Transverse colon (tissue), 4 donors: ENCODE data around the gene ZC2HC1C. TPM values are rescaled to one million over a fixed set of nuclear protein-coding genes. Genes with fewer than 3 reads are reported as not detected.

ENCODE experiments used
- DNase-seq: peaks from one replicate; pipeline ENCODE4 v3.0.0-alpha.2; 2019
- H3K27ac ChIP-seq, 4 donors: fragments of 200-600 bp; sonication (generic); 2 replicates each; pipeline ENCODE4 v1.5.1; 2016 to 2018; ENCODE audit warnings: inconsistent platforms in 4 of 4
- H3K27me3 ChIP-seq: fragments of 200-600 bp; sonication (generic); 2 replicates; pipeline ENCODE4 v1.5.1; 2017; ENCODE audit warnings: inconsistent platforms
- H3K36me3 ChIP-seq, 4 donors: fragments of 200-600 bp; sonication (generic); 2 replicates each; pipeline ENCODE4 v1.5.1; 2017 to 2019; ENCODE audit warnings: inconsistent platforms in 4 of 4
- H3K4me1 ChIP-seq, 4 donors: fragments of 200-600 bp; sonication (generic); 2 replicates each; pipeline ENCODE4 v1.5.1; 2017 to 2020; ENCODE audit warnings: inconsistent platforms in 4 of 4
- H3K4me3 ChIP-seq, 4 donors: fragments of 200-600 bp; sonication (generic); 1 replicate in 1 of 4; 2 replicates in 3 of 4; pipeline versions ENCODE4 v1.5.1 to v1.6.1; 2017 to 2019; ENCODE audit warnings: inconsistent platforms in 4 of 4
- H3K9me3 ChIP-seq, 2 donors: fragments of 200-600 bp; sonication (generic); 2 replicates each; pipeline ENCODE4 v1.5.1; 2017 to 2019; ENCODE audit warnings: inconsistent platforms in 2 of 2
- EP300 ChIP-seq: sonication (generic); formaldehyde crosslinking; IDR thresholded peaks from one replicate; pipeline ENCODE4 v1.6.1; 2017; ENCODE audit warnings: antibody characterized with exemption, low read depth
- POLR2A ChIP-seq: fragments of 450-650 bp; IDR thresholded peaks from one replicate; pipeline ENCODE4 v1.6.1; 2016; ENCODE audit warnings: antibody characterized with exemption, mild to moderate bottlenecking, moderate library complexity
- POLR2AphosphoS5 ChIP-seq, 3 donors: sonication (generic); formaldehyde crosslinking; IDR thresholded peaks; one replicate each; pipeline ENCODE4 v1.6.1; 2016; ENCODE audit warnings: antibody characterized with exemption in 3 of 3
- WGBS, 2 donors: methylation state at CpG; one replicate each; pipeline ENCODE4 v1.1.5; 2018; ENCODE audit warnings: low coverage in 1 of 2; 5-methylcytosine and 5-hydroxymethylcytosine counted together
- in situ Hi-C, 4 donors: fragments of 200-750 bp; cut with MboI; loops; one replicate each; pipeline versions ENCODE4 v1.15.0 to v1.15.1; 2017; ENCODE audit warnings: low sequenced_read_pairs in 3 of 4, low pct_ligation_motif_present in 1 of 4, low pct_unique_long_range_greater_than_20kb in 1 of 4
- intact Hi-C: fragments of 100-400 bp; cut with DNase I; formaldehyde crosslinking; loops from one replicate; pipeline ENCODE4 v1.15.1; 2023; ENCODE audit warnings: low total_unique reads
- total RNA-seq, 4 donors: library from RNA; depleted of rRNA; stranded (reverse); fragments of >200 nt; gene quantifications; one replicate each; pipeline ENCODE4 v1.1.0, GENCODE V29; 2016
- TF ChIP-seq, protein P1 (sequence below), 5 experiments: fragments of 200-600 bp in 3 of 5; fragments of 450-650 bp in 2 of 5; sonication (generic) in 3 of 5; IDR thresholded peaks; 1 replicate in 2 of 5; 2 replicates in 3 of 5; pipeline ENCODE4 v1.5.1; 2016 to 2017; ENCODE audit warnings: antibody characterized with exemption in 5 of 5, inconsistent platforms in 3 of 5, mild to moderate bottlenecking in 2 of 5, moderate library complexity in 1 of 5

Gene ZC2HC1C
- total RNA-seq, 4 donors from 2014 or later, result 7.5 to 40.0 (median 8.1) TPM; not detected in 1

DNA sequence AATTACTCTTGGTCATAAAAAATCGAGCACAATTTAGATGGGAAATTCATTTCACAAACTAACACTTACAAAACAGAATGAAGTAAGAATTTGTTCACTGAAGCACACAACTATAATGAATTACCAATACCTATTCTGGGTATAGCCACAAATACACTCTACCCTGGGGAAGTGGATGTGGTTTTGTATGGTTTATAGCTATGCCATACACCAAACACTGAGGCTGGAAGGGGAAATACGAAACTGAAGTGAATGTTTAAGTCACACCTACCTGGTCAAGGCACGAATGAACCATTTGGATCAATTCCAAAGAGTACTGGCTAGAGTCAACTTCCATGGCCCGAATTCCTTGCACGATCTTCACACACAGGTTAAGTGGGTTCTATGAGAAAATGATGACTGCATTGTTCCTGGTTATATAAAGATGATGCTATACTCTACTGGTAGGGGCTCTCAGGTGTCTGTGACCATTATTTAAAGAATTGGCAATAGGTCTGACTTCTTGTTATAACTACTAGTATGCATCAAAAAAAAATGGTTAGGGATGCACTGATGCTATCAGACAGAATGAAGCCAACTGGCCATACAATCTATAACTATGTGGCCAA, 44.6 kb downstream of the ZC2HC1C start:
- intact Hi-C loops, result no loop called here
- no peaks in the 10 kb centered on the region for H3K27me3 ChIP-seq
- TF ChIP-seq EP300, result no peak
- TF ChIP-seq, protein P1, sequence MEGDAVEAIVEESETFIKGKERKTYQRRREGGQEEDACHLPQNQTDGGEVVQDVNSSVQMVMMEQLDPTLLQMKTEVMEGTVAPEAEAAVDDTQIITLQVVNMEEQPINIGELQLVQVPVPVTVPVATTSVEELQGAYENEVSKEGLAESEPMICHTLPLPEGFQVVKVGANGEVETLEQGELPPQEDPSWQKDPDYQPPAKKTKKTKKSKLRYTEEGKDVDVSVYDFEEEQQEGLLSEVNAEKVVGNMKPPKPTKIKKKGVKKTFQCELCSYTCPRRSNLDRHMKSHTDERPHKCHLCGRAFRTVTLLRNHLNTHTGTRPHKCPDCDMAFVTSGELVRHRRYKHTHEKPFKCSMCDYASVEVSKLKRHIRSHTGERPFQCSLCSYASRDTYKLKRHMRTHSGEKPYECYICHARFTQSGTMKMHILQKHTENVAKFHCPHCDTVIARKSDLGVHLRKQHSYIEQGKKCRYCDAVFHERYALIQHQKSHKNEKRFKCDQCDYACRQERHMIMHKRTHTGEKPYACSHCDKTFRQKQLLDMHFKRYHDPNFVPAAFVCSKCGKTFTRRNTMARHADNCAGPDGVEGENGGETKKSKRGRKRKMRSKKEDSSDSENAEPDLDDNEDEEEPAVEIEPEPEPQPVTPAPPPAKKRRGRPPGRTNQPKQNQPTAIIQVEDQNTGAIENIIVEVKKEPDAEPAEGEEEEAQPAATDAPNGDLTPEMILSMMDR (IDR thresholded peaks at IDR 0.05), result no peak
- TF ChIP-seq POLR2A, result no peak
- no peak for TF ChIP-seq POLR2AphosphoS5 (IDR thresholded peaks at IDR 0.05)

DNA sequence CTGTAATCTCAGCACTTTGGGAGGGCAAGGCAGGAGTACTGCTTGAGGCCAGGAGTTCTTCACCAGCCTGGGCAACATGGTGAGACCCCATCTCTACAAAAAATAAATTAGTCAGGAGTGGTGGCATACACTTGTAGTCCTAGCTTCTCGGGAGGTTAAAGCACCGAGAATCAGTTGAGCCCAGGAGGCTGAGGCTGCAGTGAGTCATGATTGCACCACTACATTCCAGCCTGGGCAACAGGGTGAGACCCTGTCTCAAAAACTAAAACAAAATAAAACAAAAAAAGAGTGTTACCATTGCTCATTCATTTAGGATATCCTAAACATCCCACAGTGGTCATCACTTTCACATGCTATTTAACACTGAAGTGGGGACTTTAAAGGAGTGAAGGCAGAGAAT, 49.6 kb downstream of the ZC2HC1C start:
- H3K4me3 ChIP-seq, result no peak overlapping the region
- H3K27me3 ChIP-seq, result no peaks in the 10 kb centered on the region
- H3K4me1 ChIP-seq, result peaks cover 0 to 6% (median 0%) of the 10 kb centered on the region in 4 donors
- in situ Hi-C loops (loop anchor here in 1 of 4 donors (25.0 kb wide), 1 partner anchor 368 kb away; no protein-coding TSS in a partner anchor), intact Hi-C loops (no loop called here)
- H3K36me3 ChIP-seq, result peaks cover 0 to 47% (median 23%) of the 10 kb centered on the region in 4 donors
- WGBS, 2 donors, result 97 to 100% methylated on average over 2 of the region's 2 CpGs
- TF ChIP-seq POLR2A, result no peak
- TF ChIP-seq, protein P1 (IDR thresholded peaks at IDR 0.05), result no peak
- TF ChIP-seq POLR2AphosphoS5 (IDR thresholded peaks at IDR 0.05), result no peak
- no peak for TF ChIP-seq EP300
- no peak for DNase-seq
- H3K9me3 ChIP-seq, result no peaks in the 10 kb centered on the region
- H3K27ac ChIP-seq, result no peak overlapping the region

More for the DNA sequence above, 44.6 kb downstream of the ZC2HC1C start:
- DNase-seq, result no peak
- H3K27ac ChIP-seq, result no peak overlapping the region
- no peaks in the 10 kb centered on the region for H3K9me3 ChIP-seq
- no peaks in the 10 kb centered on the region for H3K4me1 ChIP-seq
- WGBS, 2 donors, result 73 to 78% methylated on average over 1 to 5 of the region's 5 CpGs
- in situ Hi-C loops, result loop anchor here in 1 of 4 donors (25.0 kb wide), 1 partner anchor 373 kb away; no protein-coding TSS in a partner anchor
- no peak overlapping the region for H3K4me3 ChIP-seq
- peaks cover 0 to 84% (median 35%) of the 10 kb centered on the region in 4 donors for H3K36me3 ChIP-seq

DNA sequence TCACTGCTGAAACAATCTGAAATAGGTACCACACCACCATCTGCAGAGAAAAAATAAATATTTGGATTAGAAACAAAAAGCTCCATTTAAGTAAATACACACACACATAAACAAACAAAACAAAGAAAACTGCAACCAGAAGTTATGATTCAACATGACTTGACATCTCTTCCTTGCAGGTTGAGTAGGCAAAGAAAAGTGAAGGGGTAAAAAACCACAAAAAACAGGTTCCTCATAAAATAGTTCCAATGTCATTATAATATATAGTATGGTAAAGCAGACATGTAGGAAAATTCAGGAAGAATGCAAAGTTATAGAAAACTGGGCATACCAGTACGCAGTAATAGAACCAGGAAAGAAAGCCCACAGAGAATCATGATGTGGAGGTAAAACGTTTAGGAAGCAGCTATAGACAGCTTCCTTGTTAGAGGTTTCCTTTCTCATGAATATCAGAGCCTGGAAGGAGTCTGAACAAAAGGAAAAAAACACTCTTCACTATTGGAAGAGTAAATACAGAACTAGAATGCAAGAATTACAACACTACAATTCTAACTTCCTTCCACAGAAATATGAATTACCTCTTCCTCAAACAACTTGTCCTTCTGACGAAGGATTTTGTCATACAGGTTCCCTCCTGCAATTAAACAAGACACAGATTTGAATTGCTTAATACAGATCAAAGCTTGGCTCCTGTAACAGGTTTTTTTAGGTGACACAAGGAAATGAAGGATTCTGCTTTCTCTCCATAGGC, 51.3 kb downstream of the ZC2HC1C start:
- no peaks in the 10 kb centered on the region for H3K27me3 ChIP-seq
- H3K27ac ChIP-seq, result no peak overlapping the region
- H3K36me3 ChIP-seq, result peaks cover 0 to 42% (median 17%) of the 10 kb centered on the region in 4 donors
- H3K4me1 ChIP-seq, result peaks cover 2 to 23% (median 6%) of the 10 kb centered on the region in 4 donors
- in situ Hi-C loops, result loop anchor here in 1 of 4 donors (25.0 kb wide), 1 partner anchor 367 kb away; no protein-coding TSS in a partner anchor
- WGBS, 2 donors, result 60 to 63% methylated on average over 3 of the region's 3 CpGs
- intact Hi-C loops, result no loop called here
- TF ChIP-seq POLR2A, result no peak
- TF ChIP-seq EP300, result no peak
- no peak for TF ChIP-seq POLR2AphosphoS5 (IDR thresholded peaks at IDR 0.05)
- TF ChIP-seq, protein P1 (IDR thresholded peaks at IDR 0.05), result no peak
- no peaks in the 10 kb centered on the region for H3K9me3 ChIP-seq
- H3K4me3 ChIP-seq, result no peak overlapping the region
- DNase-seq, result no peak

DNA sequence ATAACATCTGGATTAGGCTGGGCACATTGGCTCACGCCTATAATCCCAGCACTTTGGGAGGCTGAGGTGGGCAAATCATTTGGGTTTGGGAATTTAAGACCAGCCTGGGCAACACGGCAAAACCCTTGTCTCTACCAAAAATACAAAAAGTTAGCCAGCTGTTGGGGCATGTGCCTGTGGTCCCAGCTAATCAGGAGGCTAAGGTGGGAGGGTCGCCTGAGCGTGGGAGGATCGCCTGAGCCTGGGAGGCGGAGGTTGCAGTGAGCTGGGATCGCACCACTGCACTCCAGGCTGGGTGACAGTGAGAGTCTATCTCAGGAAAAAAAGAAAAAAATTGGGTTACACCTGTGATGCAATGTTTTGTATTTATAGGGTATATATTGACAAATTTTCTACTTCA, 52.1 kb downstream of the ZC2HC1C start:
- peaks cover 8 to 30% (median 12%) of the 10 kb centered on the region in 4 donors for H3K4me1 ChIP-seq
- intact Hi-C loops (no loop called here), in situ Hi-C loops (loop anchor here in 1 of 4 donors (25.0 kb wide), 1 partner anchor 366 kb away; no protein-coding TSS in a partner anchor)
- DNase-seq, result no peak
- 96 to 98% methylated on average over 5 to 7 of the region's 7 CpGs for WGBS, 2 donors
- TF ChIP-seq POLR2AphosphoS5 (IDR thresholded peaks at IDR 0.05) (no peak), POLR2A (no peak), EP300 (no peak)
- TF ChIP-seq, protein P1 (IDR thresholded peaks at IDR 0.05), result no peak
- no peak overlapping the region for H3K27ac ChIP-seq
- peaks cover 0 to 33% (median 14%) of the 10 kb centered on the region in 4 donors for H3K36me3 ChIP-seq
- H3K4me3 ChIP-seq, result no peak overlapping the region
- H3K9me3 ChIP-seq, result no peaks in the 10 kb centered on the region
- H3K27me3 ChIP-seq, result no peaks in the 10 kb centered on the region
